SK-N-SH (cell line): ENCODE measurements around the gene SORBS1.

Source experiments
- CTCF ChIP-seq: fragments of 200-600 bp; sonication (generic); IDR thresholded peaks from 2 replicates; pipeline ENCODE4 v1.6.1; 2017; ENCODE audit warnings: antibody characterized with exemption, mild to moderate bottlenecking, moderate library complexity
- EP300 ChIP-seq, 2 experiments: IDR thresholded peaks; 2 replicates each; pipeline versions ENCODE4 v1.4.0 to v1.6.1; 2012; ENCODE audit warnings: borderline replicate concordance in 1 of 2, low read depth in 1 of 2, low read length in 1 of 2
- POLR2AphosphoS5 ChIP-seq: IDR thresholded peaks from 2 replicates; pipeline ENCODE4 v1.6.1; 2012; ENCODE audit warnings: low read depth, low read length
- RAD21 ChIP-seq: IDR thresholded peaks from 2 replicates; pipeline ENCODE4 v1.6.1; 2012; ENCODE audit warnings: mild to moderate bottlenecking, low read length
- REST ChIP-seq: IDR thresholded peaks from 2 replicates; pipeline ENCODE4 v1.6.1; 2012; ENCODE audit warnings: mild to moderate bottlenecking, low read depth, low read length, moderate library complexity
- RXRA ChIP-seq: IDR thresholded peaks from 2 replicates; pipeline ENCODE4 v1.4.0; 2012; ENCODE audit warnings: low read depth, mild to moderate bottlenecking, borderline replicate concordance

- peak; percentile 81 for TF ChIP-seq CTCF
- no peak for TF ChIP-seq EP300 (IDR thresholded peaks at IDR 0.05; ENCODE audit: borderline replicate concordance in 1 of 2, low read depth in 1 of 2, low read length in 1 of 2)
- no peak for TF ChIP-seq REST
- TF ChIP-seq POLR2AphosphoS5: no peak
- no peak for TF ChIP-seq RXRA
- peak; percentile 64 for TF ChIP-seq RAD21
Observed at GRCh38 chr10:95445837-95446486, 115.2 kb downstream of the SORBS1 start.
